T-helper 22 cell (primary cell): Measurements from ENCODE around the gene TTYH3.

Experiments
- DNase-seq: peaks from one replicate; pipeline ENCODE4 v3.0.0-alpha.2; 2020; ENCODE audit warnings: low read depth

The TTYH3 gene

GRCh38 chr7:2616387-2617324, 15.1 kb upstream of the TTYH3 start:
- no peak for DNase-seq

DNA sequence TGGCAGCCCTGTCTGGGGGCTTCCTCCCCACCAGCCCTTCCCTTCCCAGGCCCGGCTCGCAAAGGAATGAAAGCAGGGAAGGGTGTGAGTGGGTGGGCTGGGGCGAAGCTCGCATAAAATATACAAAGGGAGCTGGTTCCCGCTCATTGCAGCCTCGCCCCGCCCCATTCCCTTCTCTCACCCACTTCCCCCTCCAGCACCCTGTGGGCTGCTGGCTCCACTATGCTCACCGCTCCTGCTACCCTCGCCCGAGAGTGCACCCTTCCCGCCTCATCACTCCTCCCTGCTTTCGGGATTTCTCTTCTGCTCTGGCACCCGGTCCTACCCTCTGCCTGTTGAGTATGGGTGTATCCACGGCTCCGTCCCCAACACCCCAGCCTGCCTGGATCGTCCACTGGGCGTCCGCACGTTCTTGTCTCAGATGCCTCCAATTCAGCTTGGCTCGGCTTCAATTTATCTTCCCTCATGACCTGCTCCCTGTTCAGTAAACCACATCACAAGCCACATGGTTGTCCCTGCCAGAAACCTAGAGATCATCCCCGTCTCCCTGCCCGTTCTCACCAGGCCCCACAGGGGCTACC, 14.4 kb upstream of the TTYH3 start:
- no peak for DNase-seq

- no peak for DNase-seq
Measured at GRCh38 chr7:2619116-2619515, 12.7 kb upstream of the TTYH3 start.

DNA sequence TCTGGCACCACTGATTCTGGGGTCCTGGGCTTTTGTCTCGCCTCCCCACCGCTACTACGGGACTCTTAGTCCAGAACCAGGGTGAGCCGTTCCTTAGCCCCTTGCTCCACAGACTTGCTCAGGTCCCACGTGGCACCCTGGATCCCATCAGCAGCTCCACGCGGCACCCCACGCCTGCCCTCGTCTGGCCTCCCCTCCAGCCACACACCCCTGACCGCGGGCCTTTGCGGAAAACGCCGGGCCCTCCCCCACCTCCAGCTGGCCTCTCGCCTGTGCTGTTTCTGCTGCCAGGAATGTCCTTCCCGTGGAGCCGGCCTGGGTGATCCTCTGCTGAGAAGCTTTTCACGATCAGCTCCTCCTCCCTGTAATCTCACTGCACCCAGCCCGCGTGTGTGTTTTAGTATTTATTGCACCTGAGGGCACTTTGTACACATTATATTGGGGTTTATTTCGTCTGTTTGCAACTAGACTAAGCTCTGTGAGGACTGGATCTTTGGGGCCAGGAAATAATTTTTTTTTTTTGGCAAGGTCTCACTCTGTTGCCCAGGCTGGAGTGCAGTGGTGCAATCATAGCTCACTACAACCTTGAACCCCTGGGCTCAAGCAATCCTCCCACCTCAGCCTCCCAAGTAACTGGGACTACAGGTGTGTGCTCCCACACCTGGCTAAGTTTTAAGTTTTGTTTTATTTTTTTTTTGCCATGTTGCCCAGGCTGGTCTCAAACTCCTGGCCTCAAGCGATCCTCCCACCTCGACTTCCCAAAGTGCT, 10.5 kb upstream of the TTYH3 start:
- DNase-seq: no peak

DNA sequence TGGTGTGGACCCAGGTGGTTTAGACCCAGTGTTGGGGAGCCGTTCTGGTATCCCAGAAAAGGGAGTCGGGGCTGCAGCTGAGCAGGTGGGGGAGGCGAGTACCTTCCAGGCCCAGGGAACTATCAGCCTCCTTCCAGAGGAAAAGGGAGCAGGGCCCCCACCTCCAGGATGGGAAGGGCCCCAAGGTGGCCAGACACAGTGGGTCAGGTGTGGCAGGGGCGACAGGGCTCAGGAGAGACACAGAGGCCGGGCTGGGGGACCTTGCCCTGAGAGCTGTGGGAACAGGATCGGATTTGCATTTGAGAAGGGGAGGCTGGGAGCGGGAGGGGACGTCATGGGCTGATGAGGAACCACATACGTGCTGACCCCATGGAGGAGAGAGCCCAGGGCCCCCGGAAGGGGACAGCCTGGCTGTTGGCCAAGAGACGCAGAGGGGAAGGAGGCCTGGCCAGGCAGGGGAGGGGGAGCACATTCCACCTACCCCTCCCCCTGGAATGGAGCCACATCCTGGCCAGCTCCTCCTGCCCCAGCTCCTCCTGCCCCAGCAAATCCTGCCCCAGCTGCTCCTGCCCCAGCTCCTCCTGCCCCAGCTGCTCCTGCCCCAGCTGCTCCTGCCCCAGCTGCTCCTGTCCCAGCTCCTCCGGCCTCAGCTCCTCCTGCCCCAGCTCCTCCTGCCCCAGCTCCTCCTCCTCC, 9.7 kb upstream of the TTYH3 start:
- no peak for DNase-seq

DNA sequence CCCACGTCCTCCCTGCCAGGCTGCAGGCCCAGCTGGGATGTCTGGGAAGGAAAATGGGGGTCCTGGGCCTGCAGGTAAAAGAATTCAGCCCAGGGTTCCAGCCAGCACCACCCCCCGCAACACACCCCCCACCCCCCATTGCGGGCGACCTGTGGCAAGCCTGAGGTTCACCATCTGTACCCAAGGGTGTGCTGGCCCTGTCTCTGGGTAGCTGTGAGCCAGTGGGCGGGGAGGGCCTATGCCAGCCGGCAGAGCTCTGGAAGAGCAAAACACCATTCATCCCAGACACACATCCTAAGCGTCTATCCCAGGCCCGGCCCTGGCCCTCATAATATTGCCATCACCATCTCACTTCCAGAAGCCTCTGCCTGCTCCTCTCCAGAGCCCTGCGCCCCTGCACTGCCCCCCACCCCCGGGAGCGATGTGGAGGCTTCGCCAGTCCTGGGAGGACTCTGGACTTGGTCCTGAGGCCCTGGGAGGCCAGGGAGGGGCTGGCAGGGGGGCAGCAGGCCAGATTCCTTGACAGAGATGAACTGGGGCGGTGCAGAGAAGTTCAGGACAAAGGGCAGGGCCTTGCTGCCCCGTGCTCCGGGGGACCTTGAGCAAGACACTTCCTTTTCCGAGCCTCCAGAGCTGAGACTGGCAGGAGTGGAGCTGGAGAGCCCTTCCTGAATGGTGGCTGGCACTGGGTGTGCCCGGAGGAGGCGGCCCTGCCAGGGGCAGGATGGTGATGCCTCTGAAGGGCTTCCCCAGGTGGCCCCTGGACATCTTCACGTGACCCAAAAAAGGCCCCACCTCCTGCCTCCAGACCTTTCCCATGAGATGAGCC, 8.7 kb upstream of the TTYH3 start:
- DNase-seq: no peak

DNA sequence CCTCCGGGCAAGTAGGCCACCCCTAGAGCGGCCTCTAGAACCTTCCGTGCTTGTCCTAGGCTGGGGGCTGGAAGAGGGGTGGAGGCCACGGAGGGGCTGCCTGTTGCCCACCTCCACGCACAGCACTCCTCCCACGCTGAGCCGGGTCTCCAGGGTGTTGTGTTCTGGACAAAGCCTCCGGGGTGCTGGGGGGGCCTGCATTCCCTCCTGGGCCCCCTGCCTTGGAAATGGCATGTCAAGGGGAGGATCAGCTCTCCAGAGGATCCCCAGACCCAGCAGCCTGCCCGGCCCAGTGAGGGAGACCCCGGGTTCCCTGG, 8.1 kb upstream of the TTYH3 start:
- DNase-seq: no peak

DNA sequence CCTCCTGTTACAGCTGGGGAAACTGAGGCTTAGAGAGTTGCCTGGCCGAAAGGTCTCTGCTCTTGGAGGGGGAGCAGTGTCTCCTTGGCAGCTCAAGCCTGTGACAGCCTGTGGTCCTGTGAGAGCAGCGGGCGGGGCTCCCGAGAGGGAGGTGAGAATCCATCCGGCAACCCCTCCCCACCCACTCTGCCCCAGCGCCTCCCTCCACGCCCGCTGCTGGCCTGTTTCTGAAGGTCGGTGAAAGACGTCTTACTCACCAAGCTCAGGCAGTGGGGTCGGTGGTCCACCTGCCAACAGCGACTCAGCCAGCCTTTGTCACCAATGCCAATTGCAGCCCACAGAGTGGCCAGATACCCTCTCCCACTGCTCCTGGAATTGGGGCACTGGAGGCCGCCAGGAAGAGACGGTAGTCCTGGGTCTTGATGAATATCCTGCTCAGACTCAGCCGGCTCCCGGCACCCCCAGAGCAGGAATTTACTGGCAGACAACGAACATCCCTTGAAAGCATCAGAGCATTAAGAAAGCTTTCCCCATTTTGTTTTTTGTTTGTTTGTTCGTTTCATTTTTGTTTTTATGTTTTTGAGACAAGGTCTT, 7.4 kb upstream of the TTYH3 start:
- no peak for DNase-seq

DNA sequence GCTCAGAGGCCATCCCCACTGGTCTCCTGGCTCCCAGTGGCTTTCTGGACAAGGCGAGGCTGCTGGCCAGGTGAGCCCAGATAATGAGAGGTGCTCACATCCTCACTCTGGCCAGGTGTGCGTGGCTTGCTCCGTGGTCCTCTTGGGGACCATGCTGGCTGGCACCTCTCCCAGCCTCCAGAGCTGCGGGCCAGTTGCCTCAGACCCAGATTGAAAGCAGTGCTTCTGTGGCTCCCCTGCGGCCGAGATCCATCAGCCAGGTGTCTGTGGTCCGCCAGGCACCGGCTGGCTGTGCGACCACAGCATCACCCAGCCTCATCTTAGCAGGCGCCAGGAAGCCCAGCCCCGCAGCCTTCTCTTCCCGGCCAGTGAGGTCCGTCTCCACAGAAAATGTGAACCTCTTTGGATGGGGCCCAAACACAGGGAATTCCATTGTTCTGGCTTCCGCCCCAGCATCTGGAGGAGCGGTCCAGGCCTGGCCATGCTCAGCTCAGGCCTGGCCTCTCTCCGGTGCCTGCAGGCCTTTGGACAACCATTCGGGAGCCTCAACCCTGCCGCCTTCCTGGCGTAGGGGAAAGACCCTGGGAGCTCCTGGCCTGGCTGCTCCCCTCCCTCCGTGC, 5.2 kb upstream of the TTYH3 start:
- DNase-seq: no peak

- no peak for DNase-seq
Measured at GRCh38 chr7:2627258-2628129, 4.3 kb upstream of the TTYH3 start.

GRCh38 chr7:2628130-2628482, 3.7 kb upstream of the TTYH3 start:
- DNase-seq: no peak

DNA sequence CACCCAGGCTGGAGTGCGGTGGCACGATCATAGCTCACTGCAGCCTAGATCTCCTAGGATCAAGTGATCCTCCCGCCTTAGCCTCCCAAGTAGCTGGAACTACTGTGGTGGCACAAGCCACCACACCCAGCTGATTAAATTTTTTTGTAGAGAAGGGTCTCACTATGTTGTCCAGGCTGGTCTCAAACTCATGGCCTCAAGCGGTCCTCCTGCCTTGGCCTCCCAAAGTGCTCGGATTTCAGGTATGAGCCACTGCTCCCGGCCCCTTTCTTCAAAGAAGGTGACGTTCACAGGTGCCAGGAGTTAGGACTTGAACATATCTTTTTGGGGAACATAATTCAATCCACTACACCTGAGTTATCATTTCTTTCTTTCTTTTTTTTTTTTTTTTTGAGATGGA, 2.9 kb upstream of the TTYH3 start:
- DNase-seq: no peak

DNA sequence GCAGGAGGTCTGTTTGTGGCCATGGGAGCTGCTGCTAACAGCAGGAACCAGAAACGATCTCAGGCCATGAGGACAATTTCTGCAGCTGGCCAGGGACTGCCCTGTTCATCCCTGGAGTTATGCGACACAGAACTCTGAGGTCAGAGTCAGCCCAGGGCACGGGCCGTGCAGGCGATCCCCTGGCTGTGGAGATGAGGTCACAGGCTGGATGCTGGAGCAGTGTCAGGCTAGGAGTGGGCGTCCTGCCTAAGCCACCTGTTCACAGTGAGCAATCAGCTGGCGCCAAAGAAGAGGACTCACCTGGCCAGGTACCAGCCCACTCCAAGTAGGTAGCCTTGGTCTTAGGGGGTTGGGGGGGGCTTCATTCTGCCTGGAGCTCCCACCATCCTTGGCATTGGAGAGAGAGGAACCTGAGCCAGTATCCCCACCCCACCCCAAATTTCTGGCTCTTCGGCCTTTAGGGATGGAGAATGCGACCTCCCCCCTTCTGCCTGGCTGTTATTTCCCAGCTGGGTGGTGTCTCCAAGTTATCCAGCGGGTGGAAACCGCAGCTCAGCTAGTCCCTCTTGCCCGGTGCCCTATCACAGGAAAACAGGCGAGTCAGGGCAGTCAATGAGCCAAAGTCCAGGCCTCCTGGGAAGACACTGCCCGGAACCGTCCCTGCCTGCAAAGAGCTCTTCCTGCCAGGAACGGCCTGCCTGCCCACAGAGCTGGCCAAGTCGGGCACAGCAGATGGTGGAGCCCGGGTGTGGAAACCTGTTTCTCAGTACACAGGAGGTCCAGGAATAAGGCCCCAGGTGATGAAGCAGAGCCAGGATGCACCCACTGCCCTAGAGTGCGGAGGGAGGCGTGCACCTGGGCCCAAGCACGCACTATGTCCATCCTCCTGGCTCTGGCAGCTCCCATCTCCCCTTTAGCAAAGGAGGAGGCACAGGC, 1.8 kb upstream of the TTYH3 start:
- no peak for DNase-seq

GRCh38 chr7:2632733-2633537, 1.1 kb downstream of the TTYH3 start:
- peak; percentile 16 for DNase-seq

GRCh38 chr7:2633538-2634266, 1.9 kb downstream of the TTYH3 start:
- DNase-seq: no peak

- no peak for DNase-seq
Measured at GRCh38 chr7:2634267-2635145, 2.7 kb downstream of the TTYH3 start.
